WTC11 (cell line): Measurements from ENCODE around the gene NTRK1. TPM values are rescaled to one million over a fixed set of nuclear protein-coding genes. Genes with fewer than 3 reads are reported as not detected.

Source experiments
- ATAC-seq: fragments of 200-7000 bp; cut with Tn5 transposase; 2 replicates; pipeline ENCODE4 v1.10.0; 2021; ENCODE audit warnings: mild to moderate bottlenecking, moderate library complexity
- CTCF ChIA-PET: fragments of 300-600 bp; sonication (Branson Sonifier 250); formaldehyde crosslinking; loops from one replicate; lab custom pipeline; 2021; ENCODE audit warnings: antibody characterized with exemption; lab: Charles Lee
- POLR2A ChIA-PET: fragments of 350-600 bp; sonication (Branson Sonifier 250); formaldehyde crosslinking; loops from one replicate; lab custom pipeline; 2021; ENCODE audit warnings: antibody characterized with exemption; lab: Charles Lee
- DNase-seq: peaks from one replicate; pipeline ENCODE4 v3.0.0; 2021; ENCODE audit warnings: low spot score
- H3K27ac Mint-ChIP-seq: 2 replicates; pipeline ENCODE4 v1.8.0; 2021; ENCODE audit warnings: mixed read lengths
- H3K27me3 Mint-ChIP-seq: 2 replicates; pipeline ENCODE4 v1.8.0; 2021; ENCODE audit warnings: low read depth, mild to moderate bottlenecking, moderate library complexity, mixed read lengths
- H3K36me3 Mint-ChIP-seq: 2 replicates; pipeline ENCODE4 v1.8.0; 2021; ENCODE audit warnings: mixed read lengths
- H3K4me1 Mint-ChIP-seq: 2 replicates; pipeline ENCODE4 v1.8.0; 2022; ENCODE audit warnings: mixed read lengths
- H3K4me3 Mint-ChIP-seq: 2 replicates; pipeline ENCODE4 v1.8.0; 2021; ENCODE audit warnings: mild to moderate bottlenecking, moderate library complexity, mixed read lengths
- H3K9me3 Mint-ChIP-seq: 2 replicates; pipeline ENCODE4 v1.8.0; 2021; ENCODE audit warnings: mixed read lengths
- AFF4 ChIP-seq: sonication (generic); formaldehyde crosslinking; IDR thresholded peaks from 2 replicates; pipeline ENCODE4 v1.8.1; 2023; ENCODE audit warnings: mild to moderate bottlenecking, missing genetic modification reagents, borderline replicate concordance
- ATF3 ChIP-seq: sonication (generic); formaldehyde crosslinking; conservative IDR thresholded peaks from 2 replicates; pipeline ENCODE4 v1.8.1; 2022; ENCODE audit warnings: mild to moderate bottlenecking, missing genetic modification reagents
- CDX4 ChIP-seq: fragments of 250-450 bp; sonication (Bioruptor Pico); IDR thresholded peaks from 2 replicates; pipeline ENCODE4 v1.9.0; 2021; ENCODE audit warnings: moderate library complexity, mild to moderate bottlenecking, inconsistent platforms, borderline replicate concordance
- ELF4 ChIP-seq: sonication (generic); formaldehyde crosslinking; IDR thresholded peaks from 2 replicates; pipeline ENCODE4 v1.8.1; 2022; ENCODE audit warnings: low read depth, mild to moderate bottlenecking, moderate library complexity, missing genetic modification reagents
- FOXJ3 ChIP-seq: sonication (generic); formaldehyde crosslinking; IDR thresholded peaks from 2 replicates; pipeline ENCODE4 v1.9.0; 2021; ENCODE audit warnings: missing genetic modification reagents, mild to moderate bottlenecking, borderline replicate concordance
- PREB ChIP-seq: sonication (generic); formaldehyde crosslinking; IDR thresholded peaks from 2 replicates; pipeline ENCODE4 v1.8.1; 2022; ENCODE audit warnings: mild to moderate bottlenecking, missing genetic modification reagents, moderate library complexity, borderline replicate concordance
- RELA ChIP-seq: sonication (generic); formaldehyde crosslinking; IDR thresholded peaks from 2 replicates; pipeline ENCODE4 v1.8.1; 2022; ENCODE audit warnings: missing genetic modification reagents, mild to moderate bottlenecking, borderline replicate concordance
- TEAD1 ChIP-seq: sonication (generic); formaldehyde crosslinking; IDR thresholded peaks from 2 replicates; pipeline ENCODE4 v1.8.0; 2022; ENCODE audit warnings: mild to moderate bottlenecking, missing genetic modification reagents
- ZNF121 ChIP-seq: sonication (generic); formaldehyde crosslinking; IDR thresholded peaks from 2 replicates; pipeline ENCODE4 v1.8.0; 2023; ENCODE audit warnings: missing genetic modification reagents
- ZNF281 ChIP-seq: sonication (generic); formaldehyde crosslinking; IDR thresholded peaks from 2 replicates; pipeline ENCODE4 v1.8.0; 2023; ENCODE audit warnings: mild to moderate bottlenecking, missing genetic modification reagents
- ZNF423 ChIP-seq: fragments of 250-450 bp; sonication (Bioruptor Pico); IDR thresholded peaks from 2 replicates; pipeline ENCODE4 v2.1.2; 2022; ENCODE audit warnings: mild to moderate bottlenecking, moderate library complexity
- total RNA-seq: library from RNA; stranded (reverse); gene quantifications from 3 replicates; pipeline ENCODE4 v1.2.3, GENCODE V29; 2021

NTRK1 gene
- total RNA-seq, 1 experiment from 2014 or later: 0.42 TPM

- Mint-ChIP-seq H3K9me3 (peaks cover 4% of the 10 kb centered on the region; the same call in 1 of the 2 replicates), H3K27ac (no peak overlapping the region), H3K4me3 (no peak overlapping the region), H3K36me3 (no peaks in the 10 kb centered on the region), H3K27me3 (peaks cover 47% of the 10 kb centered on the region), H3K4me1 (peaks cover 14% of the 10 kb centered on the region)
- ChIA-PET CTCF (interaction anchor here (0.6 to 4.3 kb wide), 16 partner anchors 12 to 295 kb away, joined by 3 to 42 read pairs (median 6); partner anchors contain the start of genes HAPLN2, INSRR and NTRK1), POLR2A (interaction anchor here (0.7 kb wide), 1 partner anchor 10 kb away, joined by 4 read pairs; no protein-coding TSS in a partner anchor)
- DNase-seq (no peak), ATAC-seq (no peak)
- TF ChIP-seq RELA (CRISPR knock-in tag) (no peak), ZNF423 (CRISPR knock-in tag) (no peak)
Observed at GRCh38 chr1:156913809-156914387, 53.2 kb downstream of the NTRK1 start.

- Mint-ChIP-seq H3K36me3 (no peaks in the 10 kb centered on the region), H3K27ac (no peak overlapping the region), H3K27me3 (peaks cover 53% of the 10 kb centered on the region), H3K4me1 (peaks cover 14% of the 10 kb centered on the region), H3K9me3 (peaks cover 4% of the 10 kb centered on the region; the same call in 1 of the 2 replicates), H3K4me3 (no peak overlapping the region)
- no peak for ATAC-seq
- TF ChIP-seq FOXJ3 (CRISPR knock-in tag) (no peak), ATF3 (CRISPR knock-in tag) (no peak), TEAD1 (CRISPR knock-in tag) (no peak), ZNF121 (CRISPR knock-in tag) (no peak), CDX4 (CRISPR knock-in tag) (no peak), ZNF281 (CRISPR knock-in tag) (no peak), AFF4 (CRISPR knock-in tag) (no peak), ELF4 (CRISPR knock-in tag) (no peak), PREB (CRISPR knock-in tag) (no peak)
- no peak for DNase-seq
- POLR2A ChIA-PET: no interaction called here
- CTCF ChIA-PET: interaction anchor here (1.8 to 4.3 kb wide), 5 partner anchors 12 to 76 kb away, joined by 6 to 42 read pairs (median 17); no protein-coding TSS in a partner anchor
Observed at GRCh38 chr1:156914440-156914856, 53.8 kb downstream of the NTRK1 start.
